AG04449 (cell line): Measurements from ENCODE around the gene RDH12.

Experiments
- CTCF ChIA-PET: fragments of 350-600 bp; formaldehyde crosslinking; extraction: SDS; loops from one replicate; lab custom pipeline; 2021; ENCODE audit warnings: antibody characterized with exemption; lab: Yijun Ruan, JAX
- POLR2A ChIA-PET: fragments of 400-600, 350-600 bp; formaldehyde crosslinking; extraction: SDS; loops from one replicate; lab custom pipeline; 2020; ENCODE audit warnings: antibody characterized with exemption, inconsistent platforms; lab: Yijun Ruan, JAX
- DNase-seq: peaks from one replicate; pipeline ENCODE4 v3.0.0-alpha.2; 2010; ENCODE audit warnings: low read depth, low spot score
- H3K4me3 ChIP-seq: 2 replicates; pipeline ENCODE4 v1.5.1; 2011; ENCODE audit warnings: low read depth, mild to moderate bottlenecking, control low read depth, low read length
- TF ChIP-seq, protein P1 (sequence below): IDR thresholded peaks from one replicate; pipeline ENCODE4 v1.5.1; 2011; ENCODE audit warnings: mild to moderate bottlenecking, moderate library complexity, low read length, control low read depth, inconsistent platforms; ENCODE audit not compliant: insufficient read depth; ENCODE audit errors: missing control alignments

The RDH12 gene

GRCh38 chr14:67680121-67680602, 21.5 kb upstream of the RDH12 start:
- POLR2A ChIA-PET: no interaction called here
- CTCF ChIA-PET: interaction anchor here (0.9 to 1.5 kb wide), 5 partner anchors 10 to 252 kb away, joined by 3 to 7 read pairs (median 3); no protein-coding TSS in a partner anchor
- no peak overlapping the region for H3K4me3 ChIP-seq
- TF ChIP-seq, protein P1, sequence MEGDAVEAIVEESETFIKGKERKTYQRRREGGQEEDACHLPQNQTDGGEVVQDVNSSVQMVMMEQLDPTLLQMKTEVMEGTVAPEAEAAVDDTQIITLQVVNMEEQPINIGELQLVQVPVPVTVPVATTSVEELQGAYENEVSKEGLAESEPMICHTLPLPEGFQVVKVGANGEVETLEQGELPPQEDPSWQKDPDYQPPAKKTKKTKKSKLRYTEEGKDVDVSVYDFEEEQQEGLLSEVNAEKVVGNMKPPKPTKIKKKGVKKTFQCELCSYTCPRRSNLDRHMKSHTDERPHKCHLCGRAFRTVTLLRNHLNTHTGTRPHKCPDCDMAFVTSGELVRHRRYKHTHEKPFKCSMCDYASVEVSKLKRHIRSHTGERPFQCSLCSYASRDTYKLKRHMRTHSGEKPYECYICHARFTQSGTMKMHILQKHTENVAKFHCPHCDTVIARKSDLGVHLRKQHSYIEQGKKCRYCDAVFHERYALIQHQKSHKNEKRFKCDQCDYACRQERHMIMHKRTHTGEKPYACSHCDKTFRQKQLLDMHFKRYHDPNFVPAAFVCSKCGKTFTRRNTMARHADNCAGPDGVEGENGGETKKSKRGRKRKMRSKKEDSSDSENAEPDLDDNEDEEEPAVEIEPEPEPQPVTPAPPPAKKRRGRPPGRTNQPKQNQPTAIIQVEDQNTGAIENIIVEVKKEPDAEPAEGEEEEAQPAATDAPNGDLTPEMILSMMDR: no peak
- DNase-seq: peak; percentile 71

GRCh38 chr14:67680941-67681340, 20.7 kb upstream of the RDH12 start:
- no peak overlapping the region for H3K4me3 ChIP-seq
- POLR2A ChIA-PET: no interaction called here
- CTCF ChIA-PET: interaction anchor here (1.0 to 2.0 kb wide), 4 partner anchors 14 to 253 kb away, joined by 3 to 5 read pairs (median 4); no protein-coding TSS in a partner anchor
- DNase-seq: no peak
- TF ChIP-seq, protein P1: no peak

- ChIA-PET CTCF (interaction anchor here (1.5 kb wide), 1 partner anchor 10 kb away, joined by 3 read pairs; the partner anchor contains the start of gene VTI1B), POLR2A (no interaction called here)
- H3K4me3 ChIP-seq: no peak overlapping the region
- DNase-seq: no peak
- TF ChIP-seq, protein P1: no peak
Observed at GRCh38 chr14:67683842-67684241, 17.8 kb upstream of the RDH12 start.

- CTCF ChIA-PET: interaction anchor here (1.9 to 3.8 kb wide), 2 partner anchors 14 to 263 kb away, joined by 4 to 31 read pairs; no protein-coding TSS in a partner anchor
- TF ChIP-seq, protein P1: no peak
- H3K4me3 ChIP-seq: no peak overlapping the region
- POLR2A ChIA-PET: no interaction called here
- DNase-seq: no peak
Observed at GRCh38 chr14:67690011-67690410, 11.7 kb upstream of the RDH12 start.

DNA sequence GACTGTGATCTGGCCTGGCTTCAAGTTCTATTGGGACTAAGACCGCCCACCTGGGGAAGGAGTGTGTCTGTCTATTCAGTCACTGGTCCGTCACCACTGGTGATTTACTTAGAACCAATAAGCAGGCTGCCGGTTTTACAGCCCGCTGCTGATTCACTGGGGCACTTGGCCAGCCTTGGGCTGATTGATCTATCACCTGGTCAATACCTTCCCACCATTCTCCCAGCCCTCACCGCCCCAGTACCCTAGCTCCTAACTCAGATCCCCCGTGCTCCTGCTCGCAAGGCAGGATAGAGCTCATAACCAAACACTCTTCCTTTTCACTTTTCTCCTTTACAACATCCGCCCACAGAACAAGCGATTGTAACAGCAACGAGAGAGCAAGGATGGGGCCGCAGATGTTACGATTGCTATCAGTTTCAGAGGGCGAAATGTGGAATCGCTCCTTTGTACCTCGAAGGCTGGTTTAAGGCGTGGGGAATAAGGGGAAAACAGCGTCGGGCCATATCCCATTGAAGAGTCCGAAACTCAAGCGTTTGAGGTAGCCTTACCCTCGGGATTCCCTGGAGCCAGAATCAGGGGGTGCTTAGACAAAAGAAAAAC, 6.8 kb upstream of the RDH12 start:
- ChIA-PET POLR2A (interaction anchor here (0.7 to 1.1 kb wide), 4 partner anchors 8 to 60 kb away, joined by 3 to 5 read pairs (median 4); no protein-coding TSS in a partner anchor), CTCF (interaction anchor here (0.9 to 5.2 kb wide), 11 partner anchors 9 to 267 kb away, joined by 3 to 27 read pairs (median 4); partner anchors contain the start of gene ARG2)
- peak; percentile 76 for DNase-seq
- peak overlapping the region; percentile 94 for H3K4me3 ChIP-seq
- TF ChIP-seq, protein P1: no peak

GRCh38 chr14:67695394-67695949, 6.2 kb upstream of the RDH12 start, which contains the start of gene RDH11:
Gene RDH11, minus strand, starts transcription at chr14:67695764. Its CDS starts 61 bp downstream, at chr14:67695703.
- CTCF ChIA-PET: interaction anchor here (0.9 to 5.2 kb wide), 9 partner anchors 9 to 268 kb away, joined by 3 to 27 read pairs (median 4); no protein-coding TSS in a partner anchor
- peak within 1 kb of the TSS; percentile 94 for H3K4me3 ChIP-seq

More at GRCh38 chr14:67695394-67695949, 6.2 kb upstream of the RDH12 start, which contains the start of gene RDH11:
- no peak for DNase-seq
- TF ChIP-seq, protein P1: no peak
- POLR2A ChIA-PET: interaction anchor here (0.6 to 1.1 kb wide), 6 partner anchors 9 to 264 kb away, joined by 3 to 5 read pairs (median 3); no protein-coding TSS in a partner anchor
